GM12878 (cell line): ENCODE results near the gene DOCK1. TPM values are rescaled to one million over a fixed set of nuclear protein-coding genes. Genes with fewer than 3 reads are reported as not detected.

Experiments
- ATAC-seq: fragments of 200-7000 bp; cut with Tn5 transposase; 3 replicates; pipeline ENCODE4 v1.9.1; 2020; ENCODE audit warnings: mild to moderate bottlenecking, moderate library complexity
- BruUV-seq: library from RNA; stranded (reverse); fragments of 400-500 nt; replicated peaks from 2 replicates; lab custom pipeline; 2021; lab: Mats Ljungman, UMichigan
- CTCF ChIA-PET: fragments of 300-600 bp; sonication (Branson Sonifier 250); formaldehyde crosslinking; extraction: SDS; loops from one replicate; lab custom pipeline; 2021; ENCODE audit warnings: inconsistent platforms; lab: Yijun Ruan, JAX
- POLR2A ChIA-PET: fragments of 350-600 bp; formaldehyde crosslinking; extraction: SDS; loops from one replicate; lab custom pipeline; 2021; ENCODE audit warnings: inconsistent platforms; lab: Charles Lee
- RAD21 ChIA-PET: fragments of 300-600 bp; sonication (Branson Sonifier 250); formaldehyde crosslinking; loops from one replicate; lab custom pipeline; 2023; ENCODE audit warnings: antibody characterized with exemption; ENCODE audit not compliant: unreplicated experiment; lab: Charles Lee
- SMC1A ChIA-PET: fragments of 300-600 bp; sonication (Branson Sonifier 250); formaldehyde crosslinking; loops from one replicate; lab custom pipeline; 2023; ENCODE audit not compliant: unreplicated experiment, uncharacterized antibody; lab: Charles Lee
- DNase-seq: peaks from one replicate; pipeline ENCODE4 v3.0.0-alpha.2; 2011; ENCODE audit warnings: low read depth, low spot score
- FAIRE-seq: peaks from 3 replicates; lab custom pipeline; 2011; peaks lifted over from hg19 to GRCh38; lab: Jason Lieb, UNC
- H2AFZ ChIP-seq: 2 replicates; pipeline ENCODE4 v1.6.0; 2011; ENCODE audit warnings: low read depth, low read length, control low read depth; ENCODE audit not compliant: control insufficient read depth
- H3K27ac ChIP-seq: 2 replicates; pipeline ENCODE4 v1.5.1; 2011; ENCODE audit warnings: control low read depth; ENCODE audit not compliant: control insufficient read depth, insufficient read depth
- H3K27me3 ChIP-seq, 2 experiments: replicated peaks in 1 of 2; 2 replicates each; pipeline versions ENCODE4 v1.6.0 to v1.6.1; 2011; ENCODE audit warnings: low read length in 1 of 2; ENCODE audit not compliant: control insufficient read depth in 2 of 2, insufficient read depth in 2 of 2
- H3K36me3 ChIP-seq, 2 experiments: 2 replicates each; pipeline ENCODE4 v1.5.1; 2011; ENCODE audit warnings: low read length in 1 of 2; ENCODE audit not compliant: control insufficient read depth in 2 of 2, insufficient read depth in 2 of 2
- H3K4me1 ChIP-seq: 2 replicates; pipeline ENCODE4 v1.6.1; 2011; ENCODE audit warnings: mild to moderate bottlenecking, low read length, moderate library complexity, mixed read lengths; ENCODE audit not compliant: control insufficient read depth, insufficient read depth
- H3K4me2 ChIP-seq: 2 replicates; pipeline ENCODE4 v1.6.0; 2011; ENCODE audit warnings: control low read depth; ENCODE audit not compliant: control insufficient read depth, insufficient read depth
- H3K4me3 ChIP-seq: fragments of 200-600 bp; sonication (generic); 2 replicates; pipeline ENCODE4 v1.5.1; 2016
- H3K79me2 ChIP-seq: 2 replicates; pipeline ENCODE4 v1.6.0; 2011; ENCODE audit warnings: low read length; ENCODE audit not compliant: control insufficient read depth, insufficient read depth
- H3K9ac ChIP-seq: 2 replicates; pipeline ENCODE4 v1.8.0; 2011; ENCODE audit warnings: low read length, control low read depth, mixed read lengths; ENCODE audit not compliant: control insufficient read depth, insufficient read depth
- H3K9me3 ChIP-seq: replicated peaks from 3 replicates; pipeline ENCODE4 v1.5.1; 2011; ENCODE audit warnings: mild to moderate bottlenecking, low read length; ENCODE audit not compliant: control insufficient read depth, insufficient read depth
- H4K20me1 ChIP-seq: 2 replicates; pipeline ENCODE4 v1.6.0; 2011; ENCODE audit not compliant: control insufficient read depth, insufficient read depth
- BACH1 ChIP-seq: fragments of 450-650 bp; IDR thresholded peaks from 2 replicates; pipeline ENCODE4 v1.6.1; 2017; ENCODE audit warnings: mild to moderate bottlenecking, borderline replicate concordance
- BCL11A ChIP-seq: IDR thresholded peaks from 2 replicates; pipeline ENCODE4 v1.6.1; 2011; ENCODE audit warnings: low read depth, low read length
- CTCF ChIP-seq, 3 experiments: IDR thresholded peaks in 2 of 3; conservative IDR thresholded peaks in 1 of 3; 2 replicates each; pipeline ENCODE4 v1.5.1; 2011; ENCODE audit warnings: low read depth in 3 of 3, low read length in 3 of 3, mild to moderate bottlenecking in 3 of 3, control low read depth in 2 of 3, moderate library complexity in 2 of 3, inconsistent platforms in 1 of 3, mixed read lengths in 1 of 3; ENCODE audit not compliant: control insufficient read depth in 2 of 3, insufficient read depth in 1 of 3; ENCODE audit errors: extremely low read depth in 1 of 3
- MLLT1 ChIP-seq: fragments of 450-650 bp; IDR thresholded peaks from 2 replicates; pipeline ENCODE4 v1.6.1; 2016; ENCODE audit warnings: mild to moderate bottlenecking
- MYB ChIP-seq: fragments of 150-350 bp; IDR thresholded peaks from 2 replicates; pipeline ENCODE4 v1.6.1; 2014; ENCODE audit warnings: mild to moderate bottlenecking, low read depth, low read length, borderline replicate concordance
- STAT1 ChIP-seq: fragments of 450-650 bp; conservative IDR thresholded peaks from 2 replicates; pipeline ENCODE4 v1.6.1; 2014; ENCODE audit warnings: antibody characterized with exemption, mild to moderate bottlenecking
- WGBS: methylation state at CpG from one replicate; pipeline ENCODE4 v1.1.6; 2016; ENCODE audit warnings: low lambda C conversion rate; ENCODE audit not compliant: insufficient replicate concordance, insufficient coverage; ENCODE audit errors: missing lambda C conversion rate; 5-methylcytosine and 5-hydroxymethylcytosine counted together
- in situ Hi-C: fragments of 300-500 bp; cut with MboI; formaldehyde crosslinking; loops from 9 replicates; pipeline ENCODE4 v1.14.3; 2018; ENCODE audit warnings: mixed read lengths
- intact Hi-C: fragments of 100-400 bp; cut with micrococcal nuclease; formaldehyde crosslinking; loops from one replicate; pipeline ENCODE4 v1.14.2; 2022; ENCODE audit not compliant: unreplicated experiment
- polyA plus RNA-seq, 11 experiments: library from polyadenylated mRNA; depleted of rRNA in 4 of 11; unstranded in 6 of 11; stranded (reverse) in 5 of 11; fragments of >200 nt; fragmentation: Nextera tagmentation in 4 of 11; fragmentation: Illumina TruSeq in 1 of 11; extraction: Ambion mirVana in 4 of 11; extraction: Trizol in 1 of 11; gene quantifications; 1 replicate in 1 of 11; 2 replicates in 10 of 11; pipeline versions ENCODE4 v1.2.1 to v1.2.3, GENCODE V29; 2011 to 2016; ENCODE audit warnings: inconsistent platforms in 2 of 11, missing spikeins in 2 of 11, low read depth in 1 of 11
- total RNA-seq, 4 experiments: library from RNA; depleted of rRNA in 3 of 4; stranded (reverse); fragments of >200 nt in 3 of 4; fragmentation: Illumina TruSeq in 1 of 4; extraction: Trizol in 1 of 4; gene quantifications; 2 replicates each; pipeline versions ENCODE4 v1.2.1 to v1.2.3, GENCODE V29; 2013 to 2021
- TF ChIP-seq, protein P1 (sequence below): fragments of 450-650 bp; IDR thresholded peaks from 2 replicates; pipeline ENCODE4 v1.6.1; 2014; ENCODE audit warnings: mild to moderate bottlenecking
- TF ChIP-seq, protein P2 (sequence below): fragments of 450-650 bp; formaldehyde crosslinking; IDR thresholded peaks from 2 replicates; pipeline ENCODE4 v1.5.0; 2022; ENCODE audit warnings: mild to moderate bottlenecking, missing genetic modification characterization
- TF ChIP-seq, protein P3 (sequence below): fragments of 450-650 bp; IDR thresholded peaks from 2 replicates; pipeline ENCODE4 v1.6.1; 2017; ENCODE audit warnings: antibody characterized with exemption, mild to moderate bottlenecking, moderate library complexity

Gene DOCK1
- total and polyA plus RNA-seq, 10 of the 15 experiments (the other 5 are each of a cell fraction or from before 2014, with no cell fraction given), result 0.05 to 0.18 TPM; not detected in 8

DNA sequence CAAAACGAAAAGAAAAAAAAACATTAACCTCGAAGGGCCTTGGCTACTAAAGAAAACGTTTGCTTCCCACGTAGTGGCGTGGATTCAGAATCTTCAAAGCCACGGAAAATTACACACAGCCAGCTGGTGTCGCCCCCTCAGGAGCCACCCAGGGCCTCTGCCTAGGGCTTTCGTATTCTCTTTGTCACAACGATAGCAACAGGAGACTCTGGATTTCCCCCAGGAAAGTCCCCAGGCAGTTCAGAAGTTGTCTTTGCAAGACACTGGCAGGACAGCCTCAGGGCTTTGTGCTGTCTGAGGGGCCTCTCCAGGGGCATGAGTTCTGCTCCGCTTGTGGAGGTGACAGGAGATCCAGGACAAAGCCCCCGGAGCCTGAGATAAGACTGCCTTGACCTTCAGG is 441.4 kb downstream of the DOCK1 start (continued):
- TF ChIP-seq CTCF (IDR thresholded peaks at IDR 0.05 in 2 of 3, conservative IDR thresholded peaks at IDR 0.05 in 1 of 3; ENCODE audit: control insufficient read depth in 2 of 3, extremely low read depth in 1 of 3, insufficient read depth in 1 of 3, low read depth in 3 of 3, low read length in 3 of 3), result peak in 1 of 3 experiments; percentile 11; a peak in 2 of 6 replicates
- TF ChIP-seq, all 136 proteins: peak for 9

DNA sequence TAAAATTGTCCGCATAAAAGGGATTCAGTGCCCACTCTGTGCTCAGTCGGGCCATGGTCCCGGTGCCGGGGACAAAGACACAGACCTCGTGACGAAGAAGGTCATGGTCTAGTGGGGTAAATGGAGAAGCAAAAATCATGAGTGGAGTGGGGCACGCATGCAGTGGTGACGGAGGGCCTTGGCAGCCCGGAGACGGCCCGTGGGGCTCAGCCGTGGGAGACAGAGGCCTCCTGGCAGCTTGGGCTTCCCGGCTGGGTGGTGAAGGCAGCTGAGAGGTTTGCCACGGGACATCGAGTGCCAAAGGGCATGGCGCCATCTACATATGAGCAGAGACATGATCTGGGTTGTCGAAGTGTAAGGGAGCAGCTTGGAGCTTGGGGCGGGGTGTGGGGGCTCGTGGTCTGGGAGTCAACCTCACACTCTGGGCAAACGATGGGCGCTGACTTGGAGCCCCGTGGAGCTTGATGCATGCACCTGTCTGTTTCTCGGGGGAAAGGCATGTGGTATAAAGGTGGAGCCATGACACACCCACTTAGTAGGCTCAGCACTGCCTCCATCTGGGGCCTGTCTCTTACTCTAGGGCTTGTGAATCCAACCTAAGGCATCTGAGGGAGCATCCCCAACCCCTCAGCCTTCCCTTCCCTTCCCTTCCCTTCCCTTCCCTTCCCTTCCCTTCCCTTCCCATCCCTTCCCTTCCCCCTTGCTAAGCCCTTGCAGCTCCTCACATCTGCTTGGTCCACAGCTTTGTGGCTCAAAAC is 442.2 kb downstream of the DOCK1 start:
- FAIRE-seq, result no peak
- WGBS, result 41% methylated on average over 23 of the region's 23 CpGs
- RAD21 ChIA-PET, result no interaction called here
- TF ChIP-seq MLLT1 (no peak), BCL11A (no peak), BACH1 (no peak), MYB (no peak), STAT1 (no peak)
- TF ChIP-seq, protein P1, sequence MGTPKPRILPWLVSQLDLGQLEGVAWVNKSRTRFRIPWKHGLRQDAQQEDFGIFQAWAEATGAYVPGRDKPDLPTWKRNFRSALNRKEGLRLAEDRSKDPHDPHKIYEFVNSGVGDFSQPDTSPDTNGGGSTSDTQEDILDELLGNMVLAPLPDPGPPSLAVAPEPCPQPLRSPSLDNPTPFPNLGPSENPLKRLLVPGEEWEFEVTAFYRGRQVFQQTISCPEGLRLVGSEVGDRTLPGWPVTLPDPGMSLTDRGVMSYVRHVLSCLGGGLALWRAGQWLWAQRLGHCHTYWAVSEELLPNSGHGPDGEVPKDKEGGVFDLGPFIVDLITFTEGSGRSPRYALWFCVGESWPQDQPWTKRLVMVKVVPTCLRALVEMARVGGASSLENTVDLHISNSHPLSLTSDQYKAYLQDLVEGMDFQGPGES, result no peak
- TF ChIP-seq, protein P2, sequence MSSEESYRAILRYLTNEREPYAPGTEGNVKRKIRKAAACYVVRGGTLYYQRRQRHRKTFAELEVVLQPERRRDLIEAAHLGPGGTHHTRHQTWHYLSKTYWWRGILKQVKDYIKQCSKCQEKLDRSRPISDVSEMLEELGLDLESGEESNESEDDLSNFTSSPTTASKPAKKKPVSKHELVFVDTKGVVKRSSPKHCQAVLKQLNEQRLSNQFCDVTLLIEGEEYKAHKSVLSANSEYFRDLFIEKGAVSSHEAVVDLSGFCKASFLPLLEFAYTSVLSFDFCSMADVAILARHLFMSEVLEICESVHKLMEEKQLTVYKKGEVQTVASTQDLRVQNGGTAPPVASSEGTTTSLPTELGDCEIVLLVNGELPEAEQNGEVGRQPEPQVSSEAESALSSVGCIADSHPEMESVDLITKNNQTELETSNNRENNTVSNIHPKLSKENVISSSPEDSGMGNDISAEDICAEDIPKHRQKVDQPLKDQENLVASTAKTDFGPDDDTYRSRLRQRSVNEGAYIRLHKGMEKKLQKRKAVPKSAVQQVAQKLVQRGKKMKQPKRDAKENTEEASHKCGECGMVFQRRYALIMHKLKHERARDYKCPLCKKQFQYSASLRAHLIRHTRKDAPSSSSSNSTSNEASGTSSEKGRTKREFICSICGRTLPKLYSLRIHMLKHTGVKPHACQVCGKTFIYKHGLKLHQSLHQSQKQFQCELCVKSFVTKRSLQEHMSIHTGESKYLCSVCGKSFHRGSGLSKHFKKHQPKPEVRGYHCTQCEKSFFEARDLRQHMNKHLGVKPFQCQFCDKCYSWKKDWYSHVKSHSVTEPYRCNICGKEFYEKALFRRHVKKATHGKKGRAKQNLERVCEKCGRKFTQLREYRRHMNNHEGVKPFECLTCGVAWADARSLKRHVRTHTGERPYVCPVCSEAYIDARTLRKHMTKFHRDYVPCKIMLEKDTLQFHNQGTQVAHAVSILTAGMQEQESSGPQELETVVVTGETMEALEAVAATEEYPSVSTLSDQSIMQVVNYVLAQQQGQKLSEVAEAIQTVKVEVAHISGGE, result no peak
- TF ChIP-seq, protein P3, sequence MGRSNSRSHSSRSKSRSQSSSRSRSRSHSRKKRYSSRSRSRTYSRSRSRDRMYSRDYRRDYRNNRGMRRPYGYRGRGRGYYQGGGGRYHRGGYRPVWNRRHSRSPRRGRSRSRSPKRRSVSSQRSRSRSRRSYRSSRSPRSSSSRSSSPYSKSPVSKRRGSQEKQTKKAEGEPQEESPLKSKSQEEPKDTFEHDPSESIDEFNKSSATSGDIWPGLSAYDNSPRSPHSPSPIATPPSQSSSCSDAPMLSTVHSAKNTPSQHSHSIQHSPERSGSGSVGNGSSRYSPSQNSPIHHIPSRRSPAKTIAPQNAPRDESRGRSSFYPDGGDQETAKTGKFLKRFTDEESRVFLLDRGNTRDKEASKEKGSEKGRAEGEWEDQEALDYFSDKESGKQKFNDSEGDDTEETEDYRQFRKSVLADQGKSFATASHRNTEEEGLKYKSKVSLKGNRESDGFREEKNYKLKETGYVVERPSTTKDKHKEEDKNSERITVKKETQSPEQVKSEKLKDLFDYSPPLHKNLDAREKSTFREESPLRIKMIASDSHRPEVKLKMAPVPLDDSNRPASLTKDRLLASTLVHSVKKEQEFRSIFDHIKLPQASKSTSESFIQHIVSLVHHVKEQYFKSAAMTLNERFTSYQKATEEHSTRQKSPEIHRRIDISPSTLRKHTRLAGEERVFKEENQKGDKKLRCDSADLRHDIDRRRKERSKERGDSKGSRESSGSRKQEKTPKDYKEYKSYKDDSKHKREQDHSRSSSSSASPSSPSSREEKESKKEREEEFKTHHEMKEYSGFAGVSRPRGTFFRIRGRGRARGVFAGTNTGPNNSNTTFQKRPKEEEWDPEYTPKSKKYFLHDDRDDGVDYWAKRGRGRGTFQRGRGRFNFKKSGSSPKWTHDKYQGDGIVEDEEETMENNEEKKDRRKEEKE, result no peak

More for the DNA sequence above, 442.2 kb downstream of the DOCK1 start:
- Histone ChIP-seq H3K79me2 (no peaks in the 10 kb centered on the region), H3K27me3 (no peaks in the 10 kb centered on the region), H3K27ac (no peak overlapping the region), H3K4me3 (no peak overlapping the region), H3K9ac (no peak overlapping the region), H3K4me2 (no peak overlapping the region), H2AFZ (no peak overlapping the region), H3K36me3 (no peaks in the 10 kb centered on the region), H3K4me1 (no peaks in the 10 kb centered on the region), H3K9me3 (no peaks in the 10 kb centered on the region), H4K20me1 (no peaks in the 10 kb centered on the region)
- no TSS peak for BruUV-seq
- ATAC-seq (no peak), DNase-seq (no peak)
- CTCF ChIA-PET, result interaction anchor here (1.7 kb wide), 1 partner anchor 104 kb away, joined by 5 read pairs; no protein-coding TSS in a partner anchor
- in situ Hi-C loops (no loop called here), intact Hi-C loops (no loop called here)
- POLR2A ChIA-PET, result no interaction called here
- SMC1A ChIA-PET, result no interaction called here
